ENCODE results near the gene PPP2R2C. TPM values are rescaled to one million over a fixed set of nuclear protein-coding genes. Genes with fewer than 3 reads are reported as not detected.

The PPP2R2C gene
- total and polyA plus RNA-seq, 9 of the 15 experiments (the other 6 are each of a cell fraction or from before 2014, with no cell fraction given) = 0.04 to 0.06 TPM; not detected in 7

GRCh38 chr4:6425336-6425735 lies 47.1 kb downstream of the PPP2R2C start (continued):
- TF ChIP-seq MBD1 (CRISPR knock-in tag; IDR thresholded peaks at IDR 0.05) = no peak

GRCh38 chr4:6424425-6424824 lies 48.0 kb downstream of the PPP2R2C start:
- Histone ChIP-seq H2AFZ (ENCODE audit: low read depth, low read length) (no peak overlapping the region), H3K4me2 (ENCODE audit: insufficient read depth, low read length) (no peak overlapping the region), H3K27ac (ENCODE audit: extremely low read depth, low read depth, low read length) (no peak overlapping the region), H3K9me1 (ENCODE audit: control insufficient read depth, insufficient read depth, low read length) (no peaks in the 10 kb centered on the region), H4K20me1 (replicated peaks; ENCODE audit: control insufficient read depth, insufficient read depth, low read length) (no peaks in the 10 kb centered on the region; the same call in 1 of the 2 replicates), H3K9me3 (replicated peaks; ENCODE audit: control insufficient read depth, insufficient read depth, low read depth, low read length) (no peaks in the 10 kb centered on the region), H3K4me1 (replicated peaks in 1 of 2; ENCODE audit: control insufficient read depth in 2 of 2, insufficient read depth in 2 of 2, low read length in 2 of 2) (peaks cover 0 to 4% of the 10 kb centered on the region in 2 experiments; a peak in 3 of 5 replicates), H3K27me3 (ENCODE audit: control insufficient read depth in 2 of 2, insufficient read depth in 2 of 2, low read length in 2 of 2) (peaks cover 0 to 43% of the 10 kb centered on the region in 2 experiments; a peak in 2 of 5 replicates), H3K4me3 (no peak overlapping the region), H3K9ac (ENCODE audit: insufficient read depth in 1 of 2, low read depth in 2 of 2, low read length in 2 of 2) (no peak overlapping the region), H3K36me3 (ENCODE audit: control insufficient read depth, insufficient read depth, low read length) (no peaks in the 10 kb centered on the region), H3K79me2 (ENCODE audit: control insufficient read depth, insufficient read depth, low read length) (no peaks in the 10 kb centered on the region)
- ATAC-seq = no peak
- no peak for DNase-seq (ENCODE audit: extremely low read depth in 1 of 4, low spot score in 3 of 4)
- BruUV-seq (replicated peaks) = no TSS peak
- 0% methylated on average over 9 of the region's 9 CpGs for WGBS (ENCODE audit: insufficient coverage, low coverage, missing lambda C conversion rate)
- TF ChIP-seq CBFA2T3 (IDR thresholded peaks at IDR 0.05) = no peak
- TF ChIP-seq ZNF395 (CRISPR knock-in tag; IDR thresholded peaks at IDR 0.05) = no peak
- no peak for TF ChIP-seq NFIC (IDR thresholded peaks at IDR 0.05)
- TF ChIP-seq SIN3A (IDR thresholded peaks at IDR 0.05; ENCODE audit: borderline replicate concordance in 2 of 2, control insufficient read depth in 1 of 2, low read depth in 2 of 2, low read length in 2 of 2) = no peak
- TF ChIP-seq CHD2 (IDR thresholded peaks at IDR 0.05; ENCODE audit: low read depth, low read length) = no peak
- TF ChIP-seq KLF10 (CRISPR knock-in tag; IDR thresholded peaks at IDR 0.05) = no peak
- TF ChIP-seq ETV1 (tag; conservative IDR thresholded peaks at IDR 0.05; ENCODE audit: low read depth) = no peak
- no peak for TF ChIP-seq ATF6 (CRISPR knock-in tag; IDR thresholded peaks at IDR 0.05)
- no peak for TF ChIP-seq ZNF584 (CRISPR knock-in tag; IDR thresholded peaks at IDR 0.05; ENCODE audit: low read depth)
- FAIRE-seq = no peak
- ChIA-PET CTCF (ENCODE audit: low intra/inter-chr PET ratio) (no interaction called here), POLR2A (no interaction called here)
- in situ Hi-C loops (cut with MboI) = no loop called here
- intact Hi-C loops (cut with micrococcal nuclease) = no loop called here
